GM18517 (cell line): ENCODE measurements around the gene PAN3.

ENCODE experiments used
- ATAC-seq: cut with Tn5 transposase; IDR thresholded peaks from one replicate; pipeline ENCODE4 v1.9.1; 2021; ENCODE audit warnings: mild to moderate bottlenecking, moderate library complexity; ENCODE audit not compliant: unreplicated experiment

PAN3 gene

GRCh38 chr13:28336193-28336657, 197.9 kb downstream of the PAN3 start:
- no peak for ATAC-seq

- no peak for ATAC-seq
Measured at GRCh38 chr13:28337166-28338005, 199.0 kb downstream of the PAN3 start.

- ATAC-seq, result no peak
Measured at GRCh38 chr13:28338006-28338574, 199.7 kb downstream of the PAN3 start.

GRCh38 chr13:28338742-28339141, 200.4 kb downstream of the PAN3 start:
- no peak for ATAC-seq

DNA sequence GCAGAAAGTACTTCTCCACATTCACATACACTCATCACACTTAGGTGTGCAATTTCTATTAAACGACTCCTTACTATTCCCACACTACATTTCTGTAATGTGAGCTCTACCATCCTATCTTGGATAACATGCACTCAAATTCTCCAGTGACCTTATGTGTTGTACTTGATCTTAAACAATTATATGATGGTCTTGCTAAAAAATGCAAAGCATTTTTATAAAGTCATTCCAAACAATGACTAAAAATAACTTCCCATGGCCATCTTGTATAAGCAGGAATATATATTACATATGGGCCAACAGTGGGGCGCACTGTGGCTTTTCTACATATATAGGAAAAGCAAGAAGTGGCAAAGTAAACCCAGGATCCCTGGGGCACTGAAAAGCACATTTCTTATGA, 201.1 kb downstream of the PAN3 start:
- ATAC-seq, result no peak

GRCh38 chr13:28340272-28340793, 202.0 kb downstream of the PAN3 start:
- no peak for ATAC-seq

GRCh38 chr13:28342251-28342650, 203.9 kb downstream of the PAN3 start:
- ATAC-seq, result no peak

- no peak for ATAC-seq
Measured at GRCh38 chr13:28344163-28344562, 205.8 kb downstream of the PAN3 start.
